ENCODE measurements around the gene EXO5.

DNA sequence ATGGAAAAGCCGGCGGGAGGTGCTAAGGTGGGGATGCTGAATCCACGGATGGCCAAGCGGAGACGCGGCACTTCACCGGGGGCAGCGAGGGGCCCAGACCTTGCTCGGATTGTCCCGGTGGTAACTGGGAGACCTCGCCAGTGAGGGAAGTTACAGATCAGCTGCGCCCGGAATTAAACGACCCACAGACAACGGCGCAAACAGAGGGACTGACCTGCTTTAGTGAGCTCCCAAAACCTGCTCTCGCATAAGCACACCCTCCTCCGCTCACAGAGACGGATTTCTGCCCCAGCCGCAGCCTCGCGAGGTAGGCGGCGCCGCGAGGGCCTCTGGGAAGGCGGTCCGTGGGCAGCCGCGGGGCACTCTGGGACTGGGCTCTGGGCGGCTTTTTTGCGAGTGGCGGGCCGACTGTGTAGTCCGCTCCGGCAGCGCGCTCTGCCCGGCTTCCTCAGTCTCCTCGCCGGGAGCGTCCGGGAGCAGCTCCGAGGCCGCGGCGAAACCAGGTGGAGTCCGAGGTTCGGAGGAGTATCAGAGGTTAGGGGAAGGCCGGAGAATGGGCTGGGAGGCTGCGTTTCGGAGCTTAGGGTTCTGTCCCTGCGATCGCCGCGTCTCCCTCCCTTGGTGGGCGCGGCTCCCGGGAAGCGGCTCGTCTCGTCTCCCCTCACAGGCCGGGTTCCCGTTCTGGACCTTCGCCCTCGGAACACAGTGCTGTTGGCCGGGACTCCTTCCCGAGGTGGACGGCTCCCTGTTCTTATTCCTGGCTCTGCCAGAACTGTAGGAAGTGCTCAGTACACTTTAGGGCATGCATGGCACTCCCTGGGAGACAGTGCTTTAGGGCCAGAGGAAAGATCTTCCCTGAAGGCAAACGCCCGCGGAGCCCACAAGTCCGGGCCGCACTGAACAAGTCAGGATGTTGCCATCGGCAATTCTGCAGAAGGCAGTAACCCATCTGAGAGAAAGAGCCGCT, at the start of gene EXO5:
- TF ChIP-seq, protein P1, sequence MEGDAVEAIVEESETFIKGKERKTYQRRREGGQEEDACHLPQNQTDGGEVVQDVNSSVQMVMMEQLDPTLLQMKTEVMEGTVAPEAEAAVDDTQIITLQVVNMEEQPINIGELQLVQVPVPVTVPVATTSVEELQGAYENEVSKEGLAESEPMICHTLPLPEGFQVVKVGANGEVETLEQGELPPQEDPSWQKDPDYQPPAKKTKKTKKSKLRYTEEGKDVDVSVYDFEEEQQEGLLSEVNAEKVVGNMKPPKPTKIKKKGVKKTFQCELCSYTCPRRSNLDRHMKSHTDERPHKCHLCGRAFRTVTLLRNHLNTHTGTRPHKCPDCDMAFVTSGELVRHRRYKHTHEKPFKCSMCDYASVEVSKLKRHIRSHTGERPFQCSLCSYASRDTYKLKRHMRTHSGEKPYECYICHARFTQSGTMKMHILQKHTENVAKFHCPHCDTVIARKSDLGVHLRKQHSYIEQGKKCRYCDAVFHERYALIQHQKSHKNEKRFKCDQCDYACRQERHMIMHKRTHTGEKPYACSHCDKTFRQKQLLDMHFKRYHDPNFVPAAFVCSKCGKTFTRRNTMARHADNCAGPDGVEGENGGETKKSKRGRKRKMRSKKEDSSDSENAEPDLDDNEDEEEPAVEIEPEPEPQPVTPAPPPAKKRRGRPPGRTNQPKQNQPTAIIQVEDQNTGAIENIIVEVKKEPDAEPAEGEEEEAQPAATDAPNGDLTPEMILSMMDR (IDR thresholded peaks at IDR 0.05): no peak
- TF ChIP-seq POLR2A (IDR thresholded peaks at IDR 0.05): peak; percentile 38 to 62

Measured in adrenal gland (tissue), 5 donors.